HepG2 (cell line): ENCODE measurements around the gene GPR27. TPM values are rescaled to one million over a fixed set of nuclear protein-coding genes. Genes with fewer than 3 reads are reported as not detected.

Experiments used
- ATAC-seq: fragments of 200-7000 bp; cut with Tn5 transposase; 3 replicates; pipeline ENCODE4 v1.9.1; 2020; ENCODE audit warnings: mild to moderate bottlenecking, moderate library complexity
- BruUV-seq: library from RNA; stranded (reverse); fragments of 400-500 nt; replicated peaks from 2 replicates; lab custom pipeline; 2021; lab: Mats Ljungman, UMichigan
- CTCF ChIA-PET: fragments of 300-600 bp; formaldehyde crosslinking; extraction: SDS; loops from one replicate; lab custom pipeline; 2021; ENCODE audit warnings: low total read pairs, inconsistent platforms, low intra/inter-chr PET ratio; lab: Yijun Ruan, JAX
- POLR2A ChIA-PET: fragments of 350-600 bp; sonication (Branson Sonifier 250); formaldehyde crosslinking; loops from one replicate; lab custom pipeline; 2020; ENCODE audit warnings: antibody characterized with exemption, inconsistent platforms; lab: Yijun Ruan, JAX
- DNase-seq: peaks from one replicate; pipeline ENCODE4 v3.0.0-alpha.2; 2015; ENCODE audit warnings: low spot score
- FAIRE-seq: peaks from 3 replicates; lab custom pipeline; 2011; peaks lifted over from hg19 to GRCh38; lab: Jason Lieb, UNC
- H2AFZ ChIP-seq: one replicate; pipeline ENCODE4 v1.6.1; 2011; ENCODE audit warnings: low read length, inconsistent platforms
- H3K27ac ChIP-seq: fragments of 300-600 bp; 3 replicates; pipeline ENCODE4 v1.8.0; 2011; ENCODE audit warnings: mixed run types, mild to moderate bottlenecking, mixed read lengths, low read length, inconsistent platforms; ENCODE audit not compliant: insufficient read depth; ENCODE audit errors: extremely low read length
- H3K27me3 ChIP-seq, 2 experiments: fragments of 200-600 bp in 1 of 2; 2 replicates in 1 of 2; 3 replicates in 1 of 2; pipeline versions ENCODE4 v1.6.0 to v1.8.0; 2011; ENCODE audit warnings: low read length in 2 of 2, mild to moderate bottlenecking in 2 of 2, moderate library complexity in 2 of 2, inconsistent platforms in 1 of 2; ENCODE audit not compliant: insufficient read depth in 2 of 2, control insufficient read depth in 1 of 2
- H3K36me3 ChIP-seq, 2 experiments: fragments of 200-600 bp in 1 of 2; replicated peaks in 1 of 2; 2 replicates in 1 of 2; 3 replicates in 1 of 2; pipeline versions ENCODE4 v1.5.1 to v1.8.0; 2011; ENCODE audit warnings: low read length in 2 of 2, inconsistent platforms in 1 of 2; ENCODE audit not compliant: insufficient read depth in 2 of 2, control insufficient read depth in 1 of 2
- H3K4me1 ChIP-seq: 2 replicates; pipeline ENCODE4 v1.5.1; 2012; ENCODE audit warnings: low read length, inconsistent platforms; ENCODE audit not compliant: insufficient read depth
- H3K4me2 ChIP-seq: 2 replicates; pipeline ENCODE4 v1.6.0; 2011; ENCODE audit warnings: low read depth, low read length, inconsistent platforms
- H3K4me3 ChIP-seq, 3 experiments: fragments of 200-600 bp in 1 of 3; sonication (generic), shearing (Covaris generic) in 1 of 3; replicated peaks in 1 of 3; 2 replicates each; pipeline ENCODE4 v1.5.1; 2011 to 2016; ENCODE audit warnings: low read length in 3 of 3, inconsistent platforms in 2 of 3, low read depth in 2 of 3, mild to moderate bottlenecking in 2 of 3, control low read depth in 1 of 3, mixed read lengths in 1 of 3; ENCODE audit not compliant: insufficient read depth in 1 of 3
- H3K79me2 ChIP-seq: one replicate; pipeline ENCODE4 v1.6.1; 2011; ENCODE audit warnings: low read length, inconsistent platforms; ENCODE audit not compliant: insufficient read depth
- H3K9ac ChIP-seq: 2 replicates; pipeline ENCODE4 v1.6.0; 2011; ENCODE audit warnings: mild to moderate bottlenecking, low read depth, low read length, inconsistent platforms; ENCODE audit not compliant: insufficient read depth
- H3K9me3 ChIP-seq: 2 replicates; pipeline ENCODE4 v1.5.1; 2012; ENCODE audit warnings: mild to moderate bottlenecking, low read length
- H4K20me1 ChIP-seq: 2 replicates; pipeline ENCODE4 v1.6.0; 2011; ENCODE audit warnings: inconsistent platforms, mild to moderate bottlenecking, low read length, moderate library complexity; ENCODE audit not compliant: insufficient read depth
- CBFB ChIP-seq: sonication (generic); formaldehyde crosslinking; IDR thresholded peaks from 2 replicates; pipeline ENCODE4 v1.4.0; 2020; ENCODE audit warnings: missing genetic modification reagents
- FOSL2 ChIP-seq: sonication (generic); formaldehyde crosslinking; IDR thresholded peaks from 2 replicates; pipeline ENCODE4 v1.4.0; 2020; ENCODE audit warnings: missing genetic modification reagents
- MEIS1 ChIP-seq: sonication (generic); formaldehyde crosslinking; IDR thresholded peaks from 2 replicates; pipeline ENCODE4 v1.9.0; 2021; ENCODE audit warnings: mild to moderate bottlenecking, missing genetic modification reagents, moderate library complexity, borderline replicate concordance
- MZF1 ChIP-seq: sonication (generic); formaldehyde crosslinking; IDR thresholded peaks from 2 replicates; pipeline ENCODE4 v1.8.1; 2023; ENCODE audit warnings: mild to moderate bottlenecking, missing genetic modification reagents, borderline replicate concordance
- REL ChIP-seq: sonication (generic); formaldehyde crosslinking; conservative IDR thresholded peaks from 2 replicates; pipeline ENCODE4 v1.8.0; 2022; ENCODE audit warnings: mild to moderate bottlenecking, missing genetic modification reagents, moderate library complexity
- RFXANK ChIP-seq: IDR thresholded peaks from 2 replicates; pipeline ENCODE4 v1.6.1; 2016
- SOX6 ChIP-seq, 2 experiments: fragments of 450-650 bp in 1 of 2; sonication (generic) in 1 of 2; formaldehyde crosslinking in 1 of 2; IDR thresholded peaks; 2 replicates each; pipeline versions ENCODE4 v1.4.0 to v1.6.1; 2017 to 2020; ENCODE audit warnings: antibody characterized with exemption in 1 of 2, mild to moderate bottlenecking in 1 of 2, missing genetic modification reagents in 1 of 2
- STAG1 ChIP-seq: sonication (generic); formaldehyde crosslinking; IDR thresholded peaks from 2 replicates; pipeline ENCODE4 v1.4.0; 2020; ENCODE audit warnings: missing genetic modification reagents
- ZC3H13 ChIP-seq: sonication (generic); formaldehyde crosslinking; IDR thresholded peaks from 2 replicates; pipeline ENCODE4 v1.8.1; 2023; ENCODE audit warnings: mild to moderate bottlenecking, missing genetic modification reagents, moderate library complexity
- ZNF207 ChIP-seq: fragments of 450-650 bp; IDR thresholded peaks from 2 replicates; pipeline ENCODE4 v1.6.1; 2016; ENCODE audit warnings: antibody characterized with exemption, borderline replicate concordance
- ZNF616 ChIP-seq: sonication (generic); formaldehyde crosslinking; IDR thresholded peaks from 2 replicates; pipeline ENCODE4 v1.5.0; 2020; ENCODE audit warnings: low read depth, mild to moderate bottlenecking, missing genetic modification reagents
- WGBS: methylation state at CpG from one replicate; pipeline ENCODE4 v1.1.6; 2017; ENCODE audit warnings: low lambda C conversion rate; 5-methylcytosine and 5-hydroxymethylcytosine counted together
- in situ Hi-C: cut with HindIII; loops from 2 replicates; pipeline ENCODE4 v1.10.0; 2017; ENCODE audit warnings: low pct_unique_long_range_greater_than_20kb; ENCODE audit not compliant: extremely low pct_ligation_motif_present
- intact Hi-C: fragments of 100-400 bp; cut with micrococcal nuclease; formaldehyde crosslinking; loops from one replicate; pipeline ENCODE4 v1.10.0; 2022; ENCODE audit not compliant: unreplicated experiment
- polyA plus RNA-seq, 8 experiments: library from polyadenylated mRNA; depleted of rRNA in 3 of 8; stranded (reverse) in 7 of 8; unstranded in 1 of 8; fragments of >200 nt; fragmentation: Illumina TruSeq in 4 of 8; extraction: Trizol in 4 of 8; gene quantifications; 2 replicates each; pipeline versions ENCODE4 v1.2.1 to v1.2.3, GENCODE V29; 2011 to 2016; ENCODE audit warnings: low read depth in 4 of 8, missing spikeins in 1 of 8, mixed read lengths in 1 of 8; ENCODE audit not compliant: insufficient read depth in 1 of 8
- total RNA-seq, 5 experiments: library from RNA; depleted of rRNA; stranded (reverse); fragments of >200 nt; fragmentation: Illumina TruSeq; extraction: Trizol; gene quantifications; 2 replicates each; pipeline ENCODE4 v1.2.3, GENCODE V29; 2016; ENCODE audit warnings: low read depth in 1 of 5
- TF ChIP-seq, protein P1 (sequence below): IDR thresholded peaks from 2 replicates; pipeline ENCODE4 v1.6.1; 2016; ENCODE audit warnings: missing biosample characterization, missing genetic modification reagents, low read depth
- TF ChIP-seq, protein P2 (sequence below): sonication (generic); formaldehyde crosslinking; IDR thresholded peaks from 2 replicates; pipeline ENCODE4 v1.5.0; 2020; ENCODE audit warnings: missing genetic modification reagents
- TF ChIP-seq, protein P3 (sequence below): IDR thresholded peaks from 2 replicates; pipeline ENCODE4 v1.6.1; 2016; ENCODE audit warnings: low read depth, borderline replicate concordance
- TF ChIP-seq, protein P4 (sequence below): fragments of 450-650 bp; IDR thresholded peaks from 2 replicates; pipeline ENCODE4 v1.6.1; 2016

Gene GPR27
- total and polyA plus RNA-seq, 2 of the 13 experiments (the other 11 are each of a cell fraction or from before 2014, with no cell fraction given), result not detected

DNA sequence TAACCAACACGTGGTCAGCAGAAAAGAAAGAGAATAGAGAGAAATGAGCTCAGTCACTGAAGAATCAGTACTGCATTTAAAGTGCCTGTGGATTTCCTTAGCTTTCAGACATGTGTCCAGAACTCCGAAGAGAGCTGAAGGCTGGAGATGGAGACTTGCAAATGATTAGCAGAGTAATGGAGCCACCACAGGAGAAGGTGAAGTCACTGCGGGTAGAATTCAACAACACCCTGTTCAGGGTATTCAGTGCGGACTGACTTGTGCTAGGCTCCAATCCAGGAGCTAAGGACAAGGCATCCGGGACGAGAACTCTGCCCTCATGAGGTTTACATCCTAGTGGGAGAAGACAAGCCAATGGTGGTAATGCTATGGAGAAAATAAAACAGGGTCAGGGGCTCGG is 32.7 kb upstream of the GPR27 start:
- Histone ChIP-seq H3K4me2 (no peak overlapping the region), H3K9me3 (no peaks in the 10 kb centered on the region), H4K20me1 (no peaks in the 10 kb centered on the region), H3K36me3 (no peaks in the 10 kb centered on the region), H3K9ac (no peak overlapping the region), H3K4me1 (peaks cover 6% of the 10 kb centered on the region; the same call in 1 of the 2 replicates), H3K4me3 (no peak overlapping the region), H3K79me2 (no peaks in the 10 kb centered on the region), H3K27me3 (peaks cover 7 to 45% of the 10 kb centered on the region in 2 experiments; a peak in 4 of 5 replicates), H3K27ac (no peak overlapping the region), H2AFZ (no peak overlapping the region)
- in situ Hi-C loops, result loop anchor here (5.0 to 25.0 kb wide), 3 partner anchors 136 to 1366 kb away; no protein-coding TSS in a partner anchor
- DNase-seq, result no peak
- CTCF ChIA-PET, result no interaction called here
- no TSS peak for BruUV-seq
- no peak for FAIRE-seq
- TF ChIP-seq MZF1 (CRISPR knock-in tag) (no peak), ZNF616 (CRISPR knock-in tag) (no peak), ZNF207 (no peak), CBFB (CRISPR knock-in tag) (no peak), RFXANK (CRISPR knock-in tag) (no peak)
- TF ChIP-seq, protein P1, sequence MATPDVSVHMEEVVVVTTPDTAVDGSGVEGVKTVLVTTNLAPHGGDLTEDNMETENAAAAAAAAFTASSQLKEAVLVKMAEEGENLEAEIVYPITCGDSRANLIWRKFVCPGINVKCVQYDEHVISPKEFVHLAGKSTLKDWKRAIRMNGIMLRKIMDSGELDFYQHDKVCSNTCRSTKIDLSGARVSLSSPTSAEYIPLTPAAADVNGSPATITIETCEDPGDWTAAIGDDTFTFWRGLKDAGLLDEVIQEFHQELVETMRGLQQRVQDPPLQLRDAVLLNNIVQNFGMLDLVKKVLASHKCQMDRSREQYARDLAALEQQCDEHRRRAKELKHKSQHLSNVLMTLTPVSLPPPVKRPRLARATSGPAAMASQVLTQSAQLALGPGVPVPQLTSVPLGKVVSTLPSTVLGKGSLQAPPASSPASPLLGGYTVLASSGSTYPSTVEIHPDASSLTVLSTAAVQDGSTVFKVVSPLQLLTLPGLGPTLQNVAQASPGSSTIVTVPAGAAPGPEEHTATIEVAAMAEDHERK (CRISPR knock-in tag), result no peak
- 27% methylated on average over 7 of the region's 7 CpGs for WGBS
- intact Hi-C loops, result no loop called here
- POLR2A ChIA-PET, result no interaction called here
- no peak for ATAC-seq

DNA sequence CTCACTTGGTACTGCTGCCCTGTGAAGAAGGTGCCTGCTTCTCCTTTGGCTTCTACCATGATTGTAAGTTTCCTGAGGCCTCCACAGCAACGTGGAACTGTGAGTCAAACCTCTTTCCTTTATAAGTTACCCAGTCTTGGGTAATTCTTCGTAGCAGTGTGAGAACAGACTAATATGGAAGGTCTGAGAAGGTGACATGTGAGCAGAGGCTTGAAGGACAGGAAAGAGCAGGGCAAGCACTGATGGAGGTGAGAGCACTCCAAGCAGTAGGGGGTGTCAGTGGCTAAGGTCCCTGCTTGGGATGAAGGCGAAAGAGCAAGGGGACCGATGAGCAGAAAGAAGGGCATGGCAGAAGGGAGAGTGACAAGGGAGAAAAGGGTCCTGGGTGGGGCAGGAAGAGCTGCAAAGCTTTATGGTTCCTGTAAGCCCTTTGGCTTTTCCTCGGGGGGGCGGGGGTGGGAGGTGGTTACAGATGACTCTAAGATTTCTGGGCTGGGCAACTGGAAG is 32.0 kb upstream of the GPR27 start:
- Histone ChIP-seq H3K27ac (no peak overlapping the region), H2AFZ (no peak overlapping the region), H4K20me1 (no peaks in the 10 kb centered on the region), H3K36me3 (no peaks in the 10 kb centered on the region), H3K4me1 (peaks cover 6% of the 10 kb centered on the region; the same call in 1 of the 2 replicates), H3K9me3 (no peaks in the 10 kb centered on the region), H3K79me2 (no peaks in the 10 kb centered on the region), H3K9ac (no peak overlapping the region), H3K4me2 (no peak overlapping the region), H3K27me3 (peaks cover 8 to 52% of the 10 kb centered on the region in 2 experiments; a peak in 4 of 5 replicates), H3K4me3 (no peak overlapping the region)
- CTCF ChIA-PET, result no interaction called here
- 3% methylated on average over 6 of the region's 6 CpGs for WGBS
- DNase-seq (no peak), FAIRE-seq (no peak), ATAC-seq (no peak)
- intact Hi-C loops (no loop called here), in situ Hi-C loops (loop anchor here (5.0 to 25.0 kb wide), 3 partner anchors 136 to 1366 kb away; no protein-coding TSS in a partner anchor)
- POLR2A ChIA-PET, result no interaction called here
- BruUV-seq, result no TSS peak
- TF ChIP-seq, protein P2, sequence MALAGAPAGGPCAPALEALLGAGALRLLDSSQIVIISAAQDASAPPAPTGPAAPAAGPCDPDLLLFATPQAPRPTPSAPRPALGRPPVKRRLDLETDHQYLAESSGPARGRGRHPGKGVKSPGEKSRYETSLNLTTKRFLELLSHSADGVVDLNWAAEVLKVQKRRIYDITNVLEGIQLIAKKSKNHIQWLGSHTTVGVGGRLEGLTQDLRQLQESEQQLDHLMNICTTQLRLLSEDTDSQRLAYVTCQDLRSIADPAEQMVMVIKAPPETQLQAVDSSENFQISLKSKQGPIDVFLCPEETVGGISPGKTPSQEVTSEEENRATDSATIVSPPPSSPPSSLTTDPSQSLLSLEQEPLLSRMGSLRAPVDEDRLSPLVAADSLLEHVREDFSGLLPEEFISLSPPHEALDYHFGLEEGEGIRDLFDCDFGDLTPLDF (CRISPR knock-in tag), result no peak
- no peak for TF ChIP-seq SOX6 (IDR thresholded peaks at IDR 0.05)
- TF ChIP-seq SOX6 (CRISPR knock-in tag; IDR thresholded peaks at IDR 0.05), result no peak
- no peak for TF ChIP-seq FOSL2 (CRISPR knock-in tag)
- no peak for TF ChIP-seq STAG1 (CRISPR knock-in tag)
- TF ChIP-seq, protein P3, sequence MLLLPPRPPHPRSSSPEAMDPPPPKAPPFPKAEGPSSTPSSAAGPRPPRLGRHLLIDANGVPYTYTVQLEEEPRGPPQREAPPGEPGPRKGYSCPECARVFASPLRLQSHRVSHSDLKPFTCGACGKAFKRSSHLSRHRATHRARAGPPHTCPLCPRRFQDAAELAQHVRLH (CRISPR knock-in tag), result no peak
- no peak for TF ChIP-seq REL (CRISPR knock-in tag)
- TF ChIP-seq, protein P4, sequence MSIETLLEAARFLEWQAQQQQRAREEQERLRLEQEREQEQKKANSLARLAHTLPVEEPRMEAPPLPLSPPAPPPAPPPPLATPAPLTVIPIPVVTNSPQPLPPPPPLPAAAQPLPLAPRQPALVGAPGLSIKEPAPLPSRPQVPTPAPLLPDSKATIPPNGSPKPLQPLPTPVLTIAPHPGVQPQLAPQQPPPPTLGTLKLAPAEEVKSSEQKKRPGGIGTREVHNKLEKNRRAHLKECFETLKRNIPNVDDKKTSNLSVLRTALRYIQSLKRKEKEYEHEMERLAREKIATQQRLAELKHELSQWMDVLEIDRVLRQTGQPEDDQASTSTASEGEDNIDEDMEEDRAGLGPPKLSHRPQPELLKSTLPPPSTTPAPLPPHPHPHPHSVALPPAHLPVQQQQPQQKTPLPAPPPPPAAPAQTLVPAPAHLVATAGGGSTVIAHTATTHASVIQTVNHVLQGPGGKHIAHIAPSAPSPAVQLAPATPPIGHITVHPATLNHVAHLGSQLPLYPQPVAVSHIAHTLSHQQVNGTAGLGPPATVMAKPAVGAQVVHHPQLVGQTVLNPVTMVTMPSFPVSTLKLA, result no peak
- TF ChIP-seq ZC3H13 (CRISPR knock-in tag), result no peak
- TF ChIP-seq MEIS1 (CRISPR knock-in tag), result no peak
